K562 (cell line): ENCODE measurements around the gene TSEN34. TPM values are rescaled to one million over a fixed set of nuclear protein-coding genes. Genes with fewer than 3 reads are reported as not detected.

Source experiments
- ATAC-seq: fragments of 200-7000 bp; cut with Tn5 transposase; 3 replicates; pipeline ENCODE4 v1.9.1; 2020; ENCODE audit warnings: moderate library complexity
- BruUV-seq: library from RNA; stranded (reverse); fragments of 400-500 nt; replicated peaks from 2 replicates; lab custom pipeline; 2021; lab: Mats Ljungman, UMichigan
- CTCF ChIA-PET: fragments of 300-600 bp; formaldehyde crosslinking; extraction: SDS; loops from one replicate; lab custom pipeline; 2021; ENCODE audit warnings: low intra/inter-chr PET ratio; lab: Yijun Ruan, JAX
- POLR2A ChIA-PET: fragments of 300-600, 350-650 bp; sonication (Branson Sonifier 250); formaldehyde crosslinking; extraction: SDS; loops from one replicate; lab custom pipeline; 2021; ENCODE audit warnings: antibody characterized with exemption, inconsistent platforms; lab: Yijun Ruan, JAX
- DNase-seq, 4 experiments: peaks; one replicate each; pipeline versions ENCODE4 v3.0.0 to v3.0.0-alpha.2; 2011 to 2018; ENCODE audit warnings: low spot score in 3 of 4, mixed read lengths in 3 of 4; ENCODE audit errors: extremely low read depth in 1 of 4
- FAIRE-seq: peaks from 2 replicates; lab custom pipeline; 2011; peaks lifted over from hg19 to GRCh38; lab: Jason Lieb, UNC
- H2AFZ ChIP-seq: 2 replicates; pipeline ENCODE4 v1.6.0; 2011; ENCODE audit warnings: low read depth, low read length, control low read depth, inconsistent platforms
- H3K27ac ChIP-seq: fragments of 200-600 bp; 3 replicates; pipeline ENCODE4 v1.8.0; 2011; ENCODE audit warnings: low read depth, mild to moderate bottlenecking, control low read depth, inconsistent platforms, low read length, moderate library complexity, mixed read lengths; ENCODE audit errors: extremely low read depth
- H3K27me3 ChIP-seq, 2 experiments: fragments of 300-600 bp in 1 of 2; 2 replicates in 1 of 2; 3 replicates in 1 of 2; pipeline versions ENCODE4 v1.6.0 to v1.8.0; 2011; ENCODE audit warnings: inconsistent platforms in 2 of 2, low read length in 2 of 2, mild to moderate bottlenecking in 1 of 2, mixed read lengths in 1 of 2, moderate library complexity in 1 of 2; ENCODE audit not compliant: control insufficient read depth in 2 of 2, insufficient read depth in 2 of 2
- H3K36me3 ChIP-seq: fragments of 300-600 bp; 3 replicates; pipeline ENCODE4 v1.8.0; 2011; ENCODE audit warnings: mild to moderate bottlenecking, low read length, inconsistent platforms; ENCODE audit not compliant: control insufficient read depth, insufficient read depth
- H3K4me1 ChIP-seq, 2 experiments: fragments of 200-600 bp in 1 of 2; replicated peaks in 1 of 2; 2 replicates in 1 of 2; 3 replicates in 1 of 2; pipeline versions ENCODE4 v1.5.1 to v1.8.0; 2011; ENCODE audit warnings: inconsistent platforms in 2 of 2, low read length in 2 of 2, mild to moderate bottlenecking in 1 of 2, mixed read lengths in 1 of 2, moderate library complexity in 1 of 2; ENCODE audit not compliant: control insufficient read depth in 2 of 2, insufficient read depth in 2 of 2
- H3K4me2 ChIP-seq: 2 replicates; pipeline ENCODE4 v1.6.1; 2011; ENCODE audit warnings: low read length, control low read depth, inconsistent platforms, mixed read lengths; ENCODE audit not compliant: insufficient read depth
- H3K4me3 ChIP-seq: fragments of 200-600 bp; sonication (generic), shearing (Covaris generic); 2 replicates; pipeline ENCODE4 v1.5.1; 2016; ENCODE audit warnings: control low read depth, inconsistent platforms
- H3K79me2 ChIP-seq: fragments of 200-600 bp; 3 replicates; pipeline ENCODE4 v1.8.0; 2011; ENCODE audit warnings: low read length, inconsistent platforms; ENCODE audit not compliant: control insufficient read depth, insufficient read depth
- H3K9ac ChIP-seq, 2 experiments: 2 replicates each; pipeline versions ENCODE4 v1.6.0 to v1.6.1; 2011; ENCODE audit warnings: low read depth in 2 of 2, low read length in 2 of 2, control low read depth in 1 of 2, inconsistent platforms in 1 of 2, mild to moderate bottlenecking in 1 of 2, mixed read lengths in 1 of 2; ENCODE audit not compliant: insufficient read depth in 1 of 2
- H3K9me1 ChIP-seq: one replicate; pipeline ENCODE4 v1.6.0; 2011; ENCODE audit warnings: inconsistent platforms, mild to moderate bottlenecking, low read length, moderate library complexity; ENCODE audit not compliant: control insufficient read depth, insufficient read depth
- H3K9me3 ChIP-seq: replicated peaks from 2 replicates; pipeline ENCODE4 v1.5.1; 2011; ENCODE audit warnings: low read depth, low read length, inconsistent platforms; ENCODE audit not compliant: control insufficient read depth, insufficient read depth
- H4K20me1 ChIP-seq: replicated peaks from 2 replicates; pipeline ENCODE4 v1.6.1; 2011; ENCODE audit warnings: low read length, inconsistent platforms, mixed read lengths; ENCODE audit not compliant: control insufficient read depth, insufficient read depth
- MAFK ChIP-seq: IDR thresholded peaks from 2 replicates; pipeline ENCODE4 v1.6.1; 2011; ENCODE audit warnings: low read length, improper control_type of control experiment
- TCF7L2 ChIP-seq: fragments of 150-350 bp; IDR thresholded peaks from 2 replicates; pipeline ENCODE4 v1.6.1; 2016; ENCODE audit warnings: low read depth, mild to moderate bottlenecking, low read length, moderate library complexity
- ZNF12 ChIP-seq: sonication (generic); formaldehyde crosslinking; IDR thresholded peaks from 2 replicates; pipeline ENCODE4 v1.4.0; 2020; ENCODE audit warnings: mild to moderate bottlenecking, missing genetic modification reagents
- ZNF24 ChIP-seq: fragments of 450-650 bp; IDR thresholded peaks from 2 replicates; pipeline ENCODE4 v1.6.1; 2016
- whole genome bisulfite sequencing: fragments of 100-300 bp; shearing (Covaris generic); methylation state at CpG from one replicate; pipeline ENCODE4 v1.1.6; 2016; ENCODE audit warnings: low coverage, mixed read lengths; ENCODE audit not compliant: insufficient coverage; ENCODE audit errors: missing lambda C conversion rate; 5-methylcytosine and 5-hydroxymethylcytosine counted together
- in situ Hi-C: fragments of 300-500 bp; cut with MboI; formaldehyde crosslinking; loops from 4 replicates; pipeline ENCODE4 v1.15.0; 2018; ENCODE audit warnings: inconsistent platforms, mixed read lengths
- intact Hi-C: fragments of 100-400 bp; cut with micrococcal nuclease; formaldehyde crosslinking; loops from 2 replicates; pipeline ENCODE4 v1.14.2; 2022
- polyA plus RNA-seq, 8 experiments: library from polyadenylated mRNA; depleted of rRNA in 4 of 8; stranded (reverse) in 5 of 8; unstranded in 3 of 8; fragments of >200 nt; fragmentation: Nextera tagmentation in 2 of 8; fragmentation: Illumina TruSeq in 1 of 8; extraction: Ambion mirVana in 2 of 8; extraction: Trizol in 1 of 8; gene quantifications; 2 replicates each; pipeline versions ENCODE4 v1.2.1 to v1.2.3, GENCODE V29; 2011 to 2014; ENCODE audit warnings: inconsistent platforms in 1 of 8, missing spikeins in 1 of 8
- total RNA-seq, 7 experiments: library from RNA; depleted of rRNA in 6 of 7; stranded (reverse); fragments of >200 nt in 6 of 7; fragmentation: Illumina TruSeq in 2 of 7; extraction: Trizol in 2 of 7; gene quantifications; 2 replicates each; pipeline versions ENCODE4 v1.2.1 to v1.2.3, GENCODE V29; 2011 to 2021; ENCODE audit warnings: low replicate concordance in 1 of 7
- TF ChIP-seq, protein P1 (sequence below): fragments of 450-650 bp; IDR thresholded peaks from 2 replicates; pipeline ENCODE4 v1.6.1; 2017; ENCODE audit warnings: antibody characterized with exemption
- TF ChIP-seq, protein P2 (sequence below): fragments of 450-650 bp; IDR thresholded peaks from 2 replicates; pipeline ENCODE4 v1.6.1; 2016; ENCODE audit warnings: mild to moderate bottlenecking
- TF ChIP-seq, protein P3 (sequence below), 2 experiments: fragments of 450-650 bp in 1 of 2; sonication (generic) in 1 of 2; formaldehyde crosslinking in 1 of 2; IDR thresholded peaks in 1 of 2; conservative IDR thresholded peaks in 1 of 2; 2 replicates each; pipeline versions ENCODE4 v1.6.1 to v1.8.1; 2016 to 2023; ENCODE audit warnings: mild to moderate bottlenecking in 2 of 2, moderate library complexity in 2 of 2, inconsistent platforms in 1 of 2, missing genetic modification reagents in 1 of 2
- TF ChIP-seq, protein P4 (sequence below): sonication (generic); IDR thresholded peaks from 2 replicates; pipeline ENCODE4 v1.6.1; 2016

Gene TSEN34
- total and polyA plus RNA-seq, 9 of the 15 experiments (the other 6 are each of a cell fraction or from before 2014, with no cell fraction given): 3.1 to 57.6 (median 29.5) TPM

DNA sequence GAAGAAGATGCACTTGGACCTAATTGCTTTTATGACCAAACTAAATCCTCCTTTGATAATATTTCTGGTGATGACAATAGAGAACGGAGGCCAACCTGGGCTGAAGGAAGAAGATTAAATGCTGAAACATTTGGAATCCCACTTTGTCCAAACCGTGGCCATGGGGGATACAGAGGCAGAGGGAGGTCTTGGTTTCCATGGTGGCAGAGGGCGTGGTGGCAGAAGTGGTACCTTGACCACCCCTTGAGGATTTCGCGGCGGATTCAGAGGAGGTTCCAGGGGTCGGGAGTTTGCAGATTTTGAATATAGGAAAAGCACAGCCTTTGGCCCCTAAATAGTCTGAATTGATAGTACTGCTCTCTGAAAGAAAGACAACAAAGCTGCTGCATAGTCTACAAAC is 38.9 kb downstream of the TSEN34 start:
- DNase-seq (no peak), ATAC-seq (no peak), FAIRE-seq (no peak)
- Histone ChIP-seq H3K4me1 (peaks cover 4 to 6% of the 10 kb centered on the region in 2 experiments; a peak in 4 of 5 replicates), H3K9me3 (no peaks in the 10 kb centered on the region), H3K79me2 (no peaks in the 10 kb centered on the region), H3K27ac (no peak overlapping the region), H3K27me3 (peaks cover 12 to 25% of the 10 kb centered on the region in 2 experiments), H3K9ac (no peak overlapping the region), H3K4me2 (no peak overlapping the region), H4K20me1 (no peaks in the 10 kb centered on the region), H3K9me1 (no peaks in the 10 kb centered on the region), H3K4me3 (no peak overlapping the region), H3K36me3 (no peaks in the 10 kb centered on the region), H2AFZ (no peak overlapping the region)
- intact Hi-C loops (loop anchor here (2.0 to 5.0 kb wide), 3 partner anchors 19 to 61 kb away; partner anchors contain the start of gene MBOAT7), in situ Hi-C loops (no loop called here)
- 37% methylated on average over 7 of the region's 7 CpGs for WGBS
- ChIA-PET CTCF (interaction anchor here (3.3 kb wide), 1 partner anchor 61 kb away, joined by 37 read pairs; no protein-coding TSS in a partner anchor), POLR2A (interaction anchor here (1.2 to 1.6 kb wide), 2 partner anchors 10 to 19 kb away, joined by 4 to 5 read pairs; no protein-coding TSS in a partner anchor)
- no TSS peak for BruUV-seq
- TF ChIP-seq, protein P1, sequence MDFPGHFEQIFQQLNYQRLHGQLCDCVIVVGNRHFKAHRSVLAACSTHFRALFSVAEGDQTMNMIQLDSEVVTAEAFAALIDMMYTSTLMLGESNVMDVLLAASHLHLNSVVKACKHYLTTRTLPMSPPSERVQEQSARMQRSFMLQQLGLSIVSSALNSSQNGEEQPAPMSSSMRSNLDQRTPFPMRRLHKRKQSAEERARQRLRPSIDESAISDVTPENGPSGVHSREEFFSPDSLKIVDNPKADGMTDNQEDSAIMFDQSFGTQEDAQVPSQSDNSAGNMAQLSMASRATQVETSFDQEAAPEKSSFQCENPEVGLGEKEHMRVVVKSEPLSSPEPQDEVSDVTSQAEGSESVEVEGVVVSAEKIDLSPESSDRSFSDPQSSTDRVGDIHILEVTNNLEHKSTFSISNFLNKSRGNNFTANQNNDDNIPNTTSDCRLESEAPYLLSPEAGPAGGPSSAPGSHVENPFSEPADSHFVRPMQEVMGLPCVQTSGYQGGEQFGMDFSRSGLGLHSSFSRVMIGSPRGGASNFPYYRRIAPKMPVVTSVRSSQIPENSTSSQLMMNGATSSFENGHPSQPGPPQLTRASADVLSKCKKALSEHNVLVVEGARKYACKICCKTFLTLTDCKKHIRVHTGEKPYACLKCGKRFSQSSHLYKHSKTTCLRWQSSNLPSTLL: no peak
- TF ChIP-seq TCF7L2: no peak
- TF ChIP-seq ZNF24: no peak
- TF ChIP-seq, protein P2, sequence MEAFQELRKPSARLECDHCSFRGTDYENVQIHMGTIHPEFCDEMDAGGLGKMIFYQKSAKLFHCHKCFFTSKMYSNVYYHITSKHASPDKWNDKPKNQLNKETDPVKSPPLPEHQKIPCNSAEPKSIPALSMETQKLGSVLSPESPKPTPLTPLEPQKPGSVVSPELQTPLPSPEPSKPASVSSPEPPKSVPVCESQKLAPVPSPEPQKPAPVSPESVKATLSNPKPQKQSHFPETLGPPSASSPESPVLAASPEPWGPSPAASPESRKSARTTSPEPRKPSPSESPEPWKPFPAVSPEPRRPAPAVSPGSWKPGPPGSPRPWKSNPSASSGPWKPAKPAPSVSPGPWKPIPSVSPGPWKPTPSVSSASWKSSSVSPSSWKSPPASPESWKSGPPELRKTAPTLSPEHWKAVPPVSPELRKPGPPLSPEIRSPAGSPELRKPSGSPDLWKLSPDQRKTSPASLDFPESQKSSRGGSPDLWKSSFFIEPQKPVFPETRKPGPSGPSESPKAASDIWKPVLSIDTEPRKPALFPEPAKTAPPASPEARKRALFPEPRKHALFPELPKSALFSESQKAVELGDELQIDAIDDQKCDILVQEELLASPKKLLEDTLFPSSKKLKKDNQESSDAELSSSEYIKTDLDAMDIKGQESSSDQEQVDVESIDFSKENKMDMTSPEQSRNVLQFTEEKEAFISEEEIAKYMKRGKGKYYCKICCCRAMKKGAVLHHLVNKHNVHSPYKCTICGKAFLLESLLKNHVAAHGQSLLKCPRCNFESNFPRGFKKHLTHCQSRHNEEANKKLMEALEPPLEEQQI: no peak
- TF ChIP-seq, protein P3, sequence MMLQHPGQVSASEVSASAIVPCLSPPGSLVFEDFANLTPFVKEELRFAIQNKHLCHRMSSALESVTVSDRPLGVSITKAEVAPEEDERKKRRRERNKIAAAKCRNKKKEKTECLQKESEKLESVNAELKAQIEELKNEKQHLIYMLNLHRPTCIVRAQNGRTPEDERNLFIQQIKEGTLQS (IDR thresholded peaks at IDR 0.05): no peak
- TF ChIP-seq, protein P3 (CRISPR knock-in tag; conservative IDR thresholded peaks at IDR 0.05): no peak
- TF ChIP-seq, protein P4, sequence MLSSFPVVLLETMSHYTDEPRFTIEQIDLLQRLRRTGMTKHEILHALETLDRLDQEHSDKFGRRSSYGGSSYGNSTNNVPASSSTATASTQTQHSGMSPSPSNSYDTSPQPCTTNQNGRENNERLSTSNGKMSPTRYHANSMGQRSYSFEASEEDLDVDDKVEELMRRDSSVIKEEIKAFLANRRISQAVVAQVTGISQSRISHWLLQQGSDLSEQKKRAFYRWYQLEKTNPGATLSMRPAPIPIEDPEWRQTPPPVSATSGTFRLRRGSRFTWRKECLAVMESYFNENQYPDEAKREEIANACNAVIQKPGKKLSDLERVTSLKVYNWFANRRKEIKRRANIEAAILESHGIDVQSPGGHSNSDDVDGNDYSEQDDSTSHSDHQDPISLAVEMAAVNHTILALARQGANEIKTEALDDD: no peak
- TF ChIP-seq MAFK: no peak
- no peak for TF ChIP-seq ZNF12 (CRISPR knock-in tag)
